ENCODE data around the gene CYB561D1. TPM values are rescaled to one million over a fixed set of nuclear protein-coding genes. Genes with fewer than 3 reads are reported as not detected.
A peak's percentile ranks its signal among the peaks of the same experiment; 100 is the strongest.

CYB561D1 gene
- total RNA-seq, 2 experiments from 2014 or later: 7.0 to 9.5 TPM

GRCh38 chr1:109500941-109501381 lies 7.1 kb downstream of the CYB561D1 start:
- Mint-ChIP-seq H3K27me3 (no peaks in the 10 kb centered on the region), H3K9me3 (no peaks in the 10 kb centered on the region), H3K4me3 (no peak overlapping the region), H3K36me3 (ENCODE audit: low read depth) (peaks cover 7% of the 10 kb centered on the region), H3K4me1 (ENCODE audit: low read depth) (peaks cover 86% of the 10 kb centered on the region), H3K27ac (no peak overlapping the region)
- TF ChIP-seq, protein P1, sequence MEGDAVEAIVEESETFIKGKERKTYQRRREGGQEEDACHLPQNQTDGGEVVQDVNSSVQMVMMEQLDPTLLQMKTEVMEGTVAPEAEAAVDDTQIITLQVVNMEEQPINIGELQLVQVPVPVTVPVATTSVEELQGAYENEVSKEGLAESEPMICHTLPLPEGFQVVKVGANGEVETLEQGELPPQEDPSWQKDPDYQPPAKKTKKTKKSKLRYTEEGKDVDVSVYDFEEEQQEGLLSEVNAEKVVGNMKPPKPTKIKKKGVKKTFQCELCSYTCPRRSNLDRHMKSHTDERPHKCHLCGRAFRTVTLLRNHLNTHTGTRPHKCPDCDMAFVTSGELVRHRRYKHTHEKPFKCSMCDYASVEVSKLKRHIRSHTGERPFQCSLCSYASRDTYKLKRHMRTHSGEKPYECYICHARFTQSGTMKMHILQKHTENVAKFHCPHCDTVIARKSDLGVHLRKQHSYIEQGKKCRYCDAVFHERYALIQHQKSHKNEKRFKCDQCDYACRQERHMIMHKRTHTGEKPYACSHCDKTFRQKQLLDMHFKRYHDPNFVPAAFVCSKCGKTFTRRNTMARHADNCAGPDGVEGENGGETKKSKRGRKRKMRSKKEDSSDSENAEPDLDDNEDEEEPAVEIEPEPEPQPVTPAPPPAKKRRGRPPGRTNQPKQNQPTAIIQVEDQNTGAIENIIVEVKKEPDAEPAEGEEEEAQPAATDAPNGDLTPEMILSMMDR (IDR thresholded peaks at IDR 0.05): no peak
- ChIA-PET CTCF (interaction anchor here (2.6 to 40.7 kb wide), 5 partner anchors 8 to 31 kb away, joined by 12 to 1390 read pairs (median 34); partner anchors contain the start of genes AMIGO1, CYB561D1 and GPR61), POLR2A (interaction anchor here (0.9 to 6.9 kb wide), 3 partner anchors 9 to 75 kb away, joined by 3 to 48 read pairs (median 4); partner anchors contain the start of gene AMIGO1)
- intact Hi-C loops (cut with micrococcal nuclease): no loop called here
- DNase-seq (no peak), ATAC-seq (no peak)

- no peak overlapping the region for H3K4me3 Mint-ChIP-seq
- H3K9me3 Mint-ChIP-seq: no peaks in the 10 kb centered on the region
- H3K27ac Mint-ChIP-seq: peak overlapping the region; percentile 87
- no peaks in the 10 kb centered on the region for H3K27me3 Mint-ChIP-seq
- TF ChIP-seq, protein P1 (IDR thresholded peaks at IDR 0.05): no peak
- DNase-seq (no peak), ATAC-seq (peak; percentile 5)
- CTCF ChIA-PET: interaction anchor here (0.6 to 40.7 kb wide), 7 partner anchors 9 to 139 kb away, joined by 3 to 1390 read pairs (median 5); partner anchors contain the start of genes CYB561D1 and GPR61
- H3K4me1 Mint-ChIP-seq (ENCODE audit: low read depth): peaks cover 82% of the 10 kb centered on the region
- H3K36me3 Mint-ChIP-seq (ENCODE audit: low read depth): peaks cover 7% of the 10 kb centered on the region
- POLR2A ChIA-PET: interaction anchor here (0.7 to 6.9 kb wide), 5 partner anchors 8 to 1689 kb away, joined by 3 to 48 read pairs (median 4); partner anchors contain the start of gene AMIGO1
- intact Hi-C loops (cut with micrococcal nuclease): no loop called here
Measured at GRCh38 chr1:109501644-109502363, 7.9 kb downstream of the CYB561D1 start.

- intact Hi-C loops (cut with micrococcal nuclease): no loop called here
- ChIA-PET POLR2A (interaction anchor here (0.7 to 6.9 kb wide), 6 partner anchors 7 to 1689 kb away, joined by 3 to 48 read pairs (median 4); partner anchors contain the start of genes AMIGO1 and CYB561D1), CTCF (interaction anchor here (0.6 to 40.7 kb wide), 6 partner anchors 9 to 138 kb away, joined by 3 to 1390 read pairs (median 4); partner anchors contain the start of genes CYB561D1 and GPR61)
- TF ChIP-seq, protein P1 (IDR thresholded peaks at IDR 0.05): no peak
- H3K27ac Mint-ChIP-seq: peak overlapping the region; percentile 87
- H3K27me3 Mint-ChIP-seq: no peaks in the 10 kb centered on the region
- ATAC-seq: peak; percentile 64
- peaks cover 7% of the 10 kb centered on the region for H3K36me3 Mint-ChIP-seq (ENCODE audit: low read depth)
- H3K4me1 Mint-ChIP-seq (ENCODE audit: low read depth): peaks cover 82% of the 10 kb centered on the region
- H3K9me3 Mint-ChIP-seq: no peaks in the 10 kb centered on the region
- DNase-seq: peak; percentile 52
- peak overlapping the region; percentile 36 for H3K4me3 Mint-ChIP-seq
Measured at GRCh38 chr1:109502364-109502851, 8.5 kb downstream of the CYB561D1 start.

DNA sequence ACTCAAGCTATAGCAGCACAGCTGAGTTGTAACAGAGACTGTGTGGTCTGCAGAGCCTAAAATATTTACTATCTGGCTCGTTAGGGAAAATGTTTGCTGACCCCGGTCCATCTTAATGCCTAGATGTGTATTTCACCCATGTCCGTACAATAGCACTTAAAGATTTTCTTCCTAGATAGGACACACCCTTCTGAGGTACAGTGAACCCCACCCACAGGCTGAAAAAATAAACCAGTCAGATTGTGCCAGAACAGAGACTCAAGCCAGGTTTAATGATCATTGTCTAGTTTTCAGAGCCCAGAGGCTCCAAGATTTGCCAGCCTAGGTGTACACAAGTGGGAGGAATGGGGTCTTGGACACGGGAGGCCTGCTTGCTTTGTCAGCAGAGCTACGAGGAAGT lies 10.0 kb downstream of the CYB561D1 start:
- H3K36me3 Mint-ChIP-seq (ENCODE audit: low read depth): peaks cover 4% of the 10 kb centered on the region
- H3K9me3 Mint-ChIP-seq: no peaks in the 10 kb centered on the region
- DNase-seq (no peak), ATAC-seq (no peak)
- intact Hi-C loops (cut with micrococcal nuclease): no loop called here
- peak overlapping the region; percentile 70 for H3K27ac Mint-ChIP-seq
- CTCF ChIA-PET: interaction anchor here (1.1 to 40.7 kb wide), 5 partner anchors 9 to 135 kb away, joined by 3 to 1390 read pairs (median 11); partner anchors contain the start of genes CYB561D1 and GPR61
- POLR2A ChIA-PET: interaction anchor here (0.7 to 3.5 kb wide), 5 partner anchors 9 to 28 kb away, joined by 4 to 17 read pairs (median 5); partner anchors contain the start of genes ATXN7L2 and CYB561D1
- TF ChIP-seq, protein P1 (IDR thresholded peaks at IDR 0.05): no peak
- no peak overlapping the region for H3K4me3 Mint-ChIP-seq
- no peaks in the 10 kb centered on the region for H3K27me3 Mint-ChIP-seq
- peaks cover 81% of the 10 kb centered on the region for H3K4me1 Mint-ChIP-seq (ENCODE audit: low read depth)

Measured in activated CD8-positive, alpha-beta T cell treated with anti-CD3 and anti-CD28 coated beads for 36 hours (primary cell).